Testis (tissue), 3 donors: ENCODE measurements around the gene SPSB4. TPM values are rescaled to one million over a fixed set of nuclear protein-coding genes. Genes with fewer than 3 reads are reported as not detected.

Experiments
- DNase-seq: peaks from one replicate; pipeline ENCODE4 v3.0.0-alpha.2; 2019
- H3K27ac ChIP-seq, 2 donors: fragments of 200-600 bp; sonication (generic); one replicate each; pipeline ENCODE4 v1.5.1; 2019
- H3K27me3 ChIP-seq: fragments of 200-600 bp; sonication (generic); one replicate; pipeline ENCODE4 v1.5.1; 2019
- H3K36me3 ChIP-seq: fragments of 200-600 bp; sonication (generic); one replicate; pipeline ENCODE4 v1.5.1; 2017; ENCODE audit warnings: low read depth; ENCODE audit errors: missing control alignments
- H3K4me1 ChIP-seq: fragments of 200-600 bp; sonication (generic); one replicate; pipeline ENCODE4 v1.5.1; 2019
- H3K4me3 ChIP-seq, 2 donors: fragments of 200-600 bp; sonication (generic); one replicate each; pipeline ENCODE4 v1.5.1; 2017 to 2019
- H3K9me3 ChIP-seq: fragments of 200-600 bp; sonication (generic); one replicate; pipeline ENCODE4 v1.5.1; 2017
- POLR2A ChIP-seq: fragments of 450-650 bp; IDR thresholded peaks from one replicate; pipeline ENCODE4 v1.6.1; 2017; ENCODE audit warnings: antibody characterized with exemption, mild to moderate bottlenecking, moderate library complexity
- WGBS, 2 donors: methylation state at CpG; one replicate each; pipeline ENCODE4 v1.1.5; 2018; 5-methylcytosine and 5-hydroxymethylcytosine counted together
- intact Hi-C: fragments of 100-400 bp; cut with DNase I; formaldehyde crosslinking; loops from one replicate; pipeline ENCODE4 v1.15.1; 2023; ENCODE audit warnings: low total_unique reads
- polyA plus RNA-seq: library from polyadenylated mRNA; stranded (reverse); fragments of 350-450 nt; fragmentation: Illumina TruSeq; extraction: RNeasy Lipid Tissue Mini Kit (QIAGEN cat#74804); gene quantifications from one replicate; pipeline ENCODE4 v1.2.3, GENCODE V29; 2014; ENCODE audit warnings: low read depth, low replicate concordance; ENCODE audit not compliant: insufficient read depth
- total RNA-seq, 2 donors: library from RNA; depleted of rRNA; stranded (reverse); fragments of >200 nt; gene quantifications; one replicate each; pipeline ENCODE4 v1.2.3, GENCODE V29; 2016
- TF ChIP-seq, protein P1 (sequence below), 3 experiments: fragments of 450-650 bp in 2 of 3; fragments of 200-600 bp in 1 of 3; sonication (generic) in 1 of 3; IDR thresholded peaks; one replicate each; pipeline ENCODE4 v1.5.1; 2016 to 2019; ENCODE audit warnings: antibody characterized with exemption in 3 of 3, mild to moderate bottlenecking in 2 of 3, moderate library complexity in 1 of 3

SPSB4 gene
- total and polyA plus RNA-seq, 3 donors from 2014 or later: 7.4 to 34.5 (median 10.8) TPM

- Histone ChIP-seq H3K27me3 (no peaks in the 10 kb centered on the region), H3K9me3 (no peaks in the 10 kb centered on the region), H3K27ac (no peak overlapping the region), H3K4me3 (peak overlapping the region; percentile 29 to 30), H3K4me1 (peaks cover 8% of the 10 kb centered on the region), H3K36me3 (no peaks in the 10 kb centered on the region)
- TF ChIP-seq, protein P1, sequence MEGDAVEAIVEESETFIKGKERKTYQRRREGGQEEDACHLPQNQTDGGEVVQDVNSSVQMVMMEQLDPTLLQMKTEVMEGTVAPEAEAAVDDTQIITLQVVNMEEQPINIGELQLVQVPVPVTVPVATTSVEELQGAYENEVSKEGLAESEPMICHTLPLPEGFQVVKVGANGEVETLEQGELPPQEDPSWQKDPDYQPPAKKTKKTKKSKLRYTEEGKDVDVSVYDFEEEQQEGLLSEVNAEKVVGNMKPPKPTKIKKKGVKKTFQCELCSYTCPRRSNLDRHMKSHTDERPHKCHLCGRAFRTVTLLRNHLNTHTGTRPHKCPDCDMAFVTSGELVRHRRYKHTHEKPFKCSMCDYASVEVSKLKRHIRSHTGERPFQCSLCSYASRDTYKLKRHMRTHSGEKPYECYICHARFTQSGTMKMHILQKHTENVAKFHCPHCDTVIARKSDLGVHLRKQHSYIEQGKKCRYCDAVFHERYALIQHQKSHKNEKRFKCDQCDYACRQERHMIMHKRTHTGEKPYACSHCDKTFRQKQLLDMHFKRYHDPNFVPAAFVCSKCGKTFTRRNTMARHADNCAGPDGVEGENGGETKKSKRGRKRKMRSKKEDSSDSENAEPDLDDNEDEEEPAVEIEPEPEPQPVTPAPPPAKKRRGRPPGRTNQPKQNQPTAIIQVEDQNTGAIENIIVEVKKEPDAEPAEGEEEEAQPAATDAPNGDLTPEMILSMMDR (IDR thresholded peaks at IDR 0.05): no peak
- intact Hi-C loops: no loop called here
- DNase-seq: no peak
- 0% methylated on average over 16 to 57 of the region's 77 CpGs for WGBS, 2 donors
These were observed 475 bp downstream of the SPSB4 start for GRCh38 chr3:141051443-141052200.

DNA sequence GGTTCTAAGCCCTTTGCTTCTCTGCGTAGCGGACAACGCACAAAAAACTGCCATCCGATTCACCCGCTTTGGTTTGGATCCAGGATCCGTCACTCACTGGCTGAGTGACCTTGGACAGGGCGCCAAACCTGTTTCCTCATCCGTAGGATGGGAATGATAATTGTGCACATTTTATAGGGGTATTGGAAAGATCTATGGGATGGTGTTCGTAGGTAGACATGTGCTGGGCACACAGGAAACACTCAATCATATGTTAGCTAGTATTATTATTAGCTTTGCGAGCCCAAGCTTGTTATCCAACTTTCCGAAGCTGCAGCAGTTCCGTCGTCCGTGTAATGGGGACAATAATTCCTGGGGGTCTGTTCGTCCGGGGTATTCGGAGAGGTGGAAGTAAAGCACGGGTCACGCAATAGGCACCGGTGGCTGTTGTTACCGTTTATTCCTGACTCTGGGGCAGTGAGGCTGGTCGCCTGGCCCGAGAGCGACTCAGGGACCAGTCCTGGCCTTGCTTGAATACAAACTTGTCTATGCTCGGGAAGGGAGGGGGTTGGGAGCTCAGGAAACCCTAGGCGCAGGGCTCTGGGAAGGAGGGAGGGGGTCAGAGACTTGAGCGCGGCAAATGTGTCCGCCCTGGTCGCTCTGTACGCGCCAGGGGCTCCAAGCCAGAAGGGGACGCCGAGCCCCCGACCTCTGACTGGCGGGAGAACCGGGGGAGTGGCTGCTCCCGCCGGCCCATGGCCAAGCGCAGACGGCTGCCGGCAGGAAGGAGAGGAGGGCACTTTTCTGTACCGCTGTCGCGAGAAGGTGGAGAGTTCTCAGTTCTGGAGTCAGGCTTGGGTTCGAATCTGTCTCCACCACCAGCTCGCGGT, 1.3 kb downstream of the SPSB4 start:
- Histone ChIP-seq H3K36me3 (no peaks in the 10 kb centered on the region), H3K27ac (no peak overlapping the region), H3K4me3 (no peak overlapping the region), H3K27me3 (no peaks in the 10 kb centered on the region), H3K9me3 (no peaks in the 10 kb centered on the region), H3K4me1 (peaks cover 8% of the 10 kb centered on the region)
- TF ChIP-seq POLR2A: no peak
- TF ChIP-seq, protein P1 (IDR thresholded peaks at IDR 0.05): no peak
- no peak for DNase-seq
- 0 to 1% methylated on average over 48 of the region's 48 CpGs for WGBS, 2 donors
- intact Hi-C loops: no loop called here

DNA sequence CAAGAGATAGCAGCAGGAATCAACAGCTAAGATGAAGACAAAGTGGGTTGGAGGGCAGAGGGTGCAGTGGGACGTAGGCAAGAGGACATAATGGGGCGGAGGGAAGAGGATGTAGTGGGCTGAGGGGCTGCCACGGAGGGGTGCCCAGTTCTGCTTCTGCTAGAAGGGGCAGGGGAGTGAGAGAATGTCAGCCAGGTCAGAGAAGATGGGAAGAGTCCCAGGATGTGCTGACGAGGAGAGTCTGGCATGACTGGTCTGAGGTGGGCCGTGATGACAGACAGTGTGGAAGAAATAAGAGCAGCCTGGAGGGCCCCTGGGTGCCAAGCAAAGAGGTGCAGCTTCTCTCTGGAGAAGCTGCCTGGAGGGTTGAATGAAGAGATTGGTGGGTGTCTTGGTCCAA, 4.0 kb downstream of the SPSB4 start:
- Histone ChIP-seq H3K27me3 (no peaks in the 10 kb centered on the region), H3K36me3 (no peaks in the 10 kb centered on the region), H3K9me3 (no peaks in the 10 kb centered on the region), H3K27ac (no peak overlapping the region), H3K4me1 (peaks cover 8% of the 10 kb centered on the region), H3K4me3 (no peak overlapping the region)
- 89 to 92% methylated on average over 5 of the region's 5 CpGs for WGBS, 2 donors
- no peak for DNase-seq
- TF ChIP-seq, protein P1 (IDR thresholded peaks at IDR 0.05): no peak
- TF ChIP-seq POLR2A: no peak
- intact Hi-C loops: no loop called here

DNA sequence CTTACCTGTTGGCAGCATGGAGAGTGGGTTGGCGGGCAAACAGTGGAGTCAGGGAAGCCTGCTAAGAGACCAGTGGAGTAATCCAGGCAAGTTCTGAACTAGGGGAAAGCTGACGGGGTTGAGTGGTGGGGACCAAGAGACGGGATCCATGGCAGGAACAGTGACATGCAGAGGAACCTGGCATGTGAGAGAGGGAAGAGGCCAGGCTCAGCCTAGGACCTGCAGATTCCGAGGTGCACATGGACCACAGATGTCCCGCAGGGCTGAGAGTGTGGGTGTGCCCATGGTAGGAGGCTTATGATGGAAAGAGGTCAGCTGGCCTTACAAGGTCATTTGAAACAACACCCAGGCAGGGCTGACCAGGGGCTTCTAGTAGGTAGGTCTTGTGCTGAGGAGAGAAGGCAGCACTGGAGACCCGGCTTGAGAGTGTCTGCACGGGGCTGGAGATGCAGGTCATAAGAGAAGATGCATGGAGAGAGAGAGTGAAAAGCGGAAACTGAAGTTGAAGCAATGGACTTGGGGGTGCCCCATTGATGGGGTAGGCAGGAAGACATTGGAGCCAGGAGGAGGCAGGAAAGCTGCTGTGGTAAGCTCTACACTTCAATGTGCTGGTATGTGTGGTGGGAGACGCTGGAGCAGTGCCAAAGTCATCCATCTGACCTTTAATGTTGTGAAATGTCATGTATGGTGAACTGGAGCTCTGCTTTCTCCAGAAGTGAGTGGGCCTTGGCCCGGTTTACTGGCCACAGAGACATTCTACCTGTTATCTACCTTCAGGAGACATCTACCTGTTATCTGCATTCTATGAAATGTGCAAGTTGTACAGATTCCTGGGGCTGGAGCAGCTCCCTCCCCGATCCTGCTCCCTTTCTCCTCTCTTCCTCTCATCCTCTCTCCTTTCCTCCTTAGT, 4.6 kb downstream of the SPSB4 start:
- no peak for DNase-seq
- TF ChIP-seq POLR2A: no peak
- TF ChIP-seq, protein P1 (IDR thresholded peaks at IDR 0.05): no peak
- H3K27me3 ChIP-seq: no peaks in the 10 kb centered on the region
- 86 to 91% methylated on average over 11 of the region's 11 CpGs for WGBS, 2 donors
- H3K9me3 ChIP-seq: no peaks in the 10 kb centered on the region
- intact Hi-C loops: no loop called here
- H3K36me3 ChIP-seq: no peaks in the 10 kb centered on the region
- no peak overlapping the region for H3K27ac ChIP-seq
- H3K4me1 ChIP-seq: peaks cover 6% of the 10 kb centered on the region
- no peak overlapping the region for H3K4me3 ChIP-seq
